Left hindlimb (tissue), 1 donor: Measurements from ENCODE around the gene SEC14L2.
"Not testable (repeated sequence)": the region's sequence is repeated elsewhere in the genome, so short reads cannot be mapped to it uniquely, and the experiment has no call there.

Source experiments
- DNase-seq: peaks from one replicate; pipeline ENCODE4 v3.0.0-alpha.2; 2018

SEC14L2 gene

GRCh38 chr22:30380011-30380410 is 16.8 kb upstream of the SEC14L2 start:
- no peak for DNase-seq

- no peak for DNase-seq
Measured at GRCh38 chr22:30381264-30381663, 15.6 kb upstream of the SEC14L2 start.

GRCh38 chr22:30382340-30382739 is 14.5 kb upstream of the SEC14L2 start:
- no peak for DNase-seq

GRCh38 chr22:30383061-30383460 is 13.8 kb upstream of the SEC14L2 start:
- DNase-seq, result no peak

GRCh38 chr22:30385942-30386341 is 10.9 kb upstream of the SEC14L2 start:
- DNase-seq, result no peak

GRCh38 chr22:30386608-30386959 is 10.2 kb upstream of the SEC14L2 start:
- no peak for DNase-seq

- peak; percentile 91 for DNase-seq
Measured at GRCh38 chr22:30386960-30387827, 9.6 kb upstream of the SEC14L2 start, which contains the start of gene RNF215. TSS of gene RNF215 (minus strand) at chr22:30387411. CDS start at chr22:30387313, 98 bp downstream.

GRCh38 chr22:30390974-30391691 is 5.7 kb upstream of the SEC14L2 start:
- no peak for DNase-seq

- no peak for DNase-seq
Measured at GRCh38 chr22:30392661-30393321, 4.0 kb upstream of the SEC14L2 start.

- no peak for DNase-seq
Measured at GRCh38 chr22:30393322-30393680, 3.5 kb upstream of the SEC14L2 start.

GRCh38 chr22:30393885-30394284 is 2.9 kb upstream of the SEC14L2 start:
- no peak for DNase-seq

- no peak for DNase-seq
Measured at GRCh38 chr22:30397656-30398635, 1.1 kb downstream of the SEC14L2 start.

GRCh38 chr22:30398685-30399680 is 2.2 kb downstream of the SEC14L2 start:
- DNase-seq, result no peak

GRCh38 chr22:30399718-30400117 is 2.9 kb downstream of the SEC14L2 start:
- DNase-seq, result no peak

GRCh38 chr22:30400159-30400558 is 3.3 kb downstream of the SEC14L2 start:
- DNase-seq, result no peak

GRCh38 chr22:30401024-30401423 is 4.2 kb downstream of the SEC14L2 start:
- DNase-seq, result not testable (repeated sequence)

- DNase-seq, result no peak
Measured at GRCh38 chr22:30402028-30402765, 5.4 kb downstream of the SEC14L2 start.

GRCh38 chr22:30402766-30403104 is 5.9 kb downstream of the SEC14L2 start:
- DNase-seq, result not testable (repeated sequence)

GRCh38 chr22:30404307-30404706 is 7.5 kb downstream of the SEC14L2 start:
- no peak for DNase-seq

- DNase-seq, result no peak
Measured at GRCh38 chr22:30405731-30406130, 8.9 kb downstream of the SEC14L2 start.
